ENCODE results near the gene ORC2.
"Not testable (repeated sequence)": the region's sequence is repeated elsewhere in the genome, so short reads cannot be mapped to it uniquely, and the experiment has no call there.

ORC2 gene

GRCh38 chr2:200963124-200963917, at the start of gene ORC2:
Gene ORC2, minus strand, starts transcription at chr2:200963660. Its CDS starts 5,537 bp downstream, at chr2:200958123.
- DNase-seq (ENCODE audit: low spot score): peak; percentile 95

- no peak for DNase-seq (ENCODE audit: low spot score)
These were observed 44.9 kb upstream of the ORC2 start for GRCh38 chr2:201008296-201008829.

- DNase-seq (ENCODE audit: low spot score): peak; percentile 8
These were observed 44.1 kb upstream of the ORC2 start for GRCh38 chr2:201007584-201007998.

- no peak for DNase-seq (ENCODE audit: low spot score)
These were observed 43.2 kb upstream of the ORC2 start for GRCh38 chr2:201006704-201007103.

- DNase-seq (ENCODE audit: low spot score): no peak
These were observed 40.9 kb upstream of the ORC2 start for GRCh38 chr2:201004370-201004769.

GRCh38 chr2:200993097-200993496, 29.6 kb upstream of the ORC2 start:
- no peak for DNase-seq (ENCODE audit: low spot score)

- no peak for DNase-seq (ENCODE audit: low spot score)
These were observed 23.7 kb upstream of the ORC2 start for GRCh38 chr2:200987137-200987536.

GRCh38 chr2:200985799-200986198, 22.3 kb upstream of the ORC2 start:
- DNase-seq (ENCODE audit: low spot score): no peak

GRCh38 chr2:200976710-200977109, 13.2 kb upstream of the ORC2 start:
- no peak for DNase-seq (ENCODE audit: low spot score)

GRCh38 chr2:200975672-200976071, 12.2 kb upstream of the ORC2 start:
- DNase-seq (ENCODE audit: low spot score): no peak

- not testable (repeated sequence) for DNase-seq (ENCODE audit: low spot score)
These were observed 6.6 kb upstream of the ORC2 start for GRCh38 chr2:200970057-200970456.

GRCh38 chr2:200968735-200969134, 5.3 kb upstream of the ORC2 start:
- DNase-seq (ENCODE audit: low spot score): no peak

GRCh38 chr2:200968162-200968561, 4.7 kb upstream of the ORC2 start:
- DNase-seq (ENCODE audit: low spot score): peak; percentile 74

- no peak for DNase-seq (ENCODE audit: low spot score)
These were observed 3.3 kb upstream of the ORC2 start for GRCh38 chr2:200966770-200967169.

- DNase-seq (ENCODE audit: low spot score): peak; percentile 24
These were observed 1.0 kb upstream of the ORC2 start for GRCh38 chr2:200964498-200964897.

GRCh38 chr2:200963918-200964252, 425 bp upstream of the ORC2 start:
- DNase-seq (ENCODE audit: low spot score): not testable (repeated sequence)

- DNase-seq (ENCODE audit: low spot score): no peak
These were observed 693 bp downstream of the ORC2 start for GRCh38 chr2:200962811-200963123.

GRCh38 chr2:200961674-200962073, 1.8 kb downstream of the ORC2 start:
- DNase-seq (ENCODE audit: low spot score): no peak

- DNase-seq (ENCODE audit: low spot score): no peak
These were observed 13.1 kb downstream of the ORC2 start for GRCh38 chr2:200950378-200950777.

- DNase-seq (ENCODE audit: low spot score): no peak
These were observed 18.1 kb downstream of the ORC2 start for GRCh38 chr2:200945395-200945729.

- DNase-seq (ENCODE audit: low spot score): no peak
These were observed 18.7 kb downstream of the ORC2 start for GRCh38 chr2:200944467-200945394.

- no peak for DNase-seq (ENCODE audit: low spot score)
These were observed 19.8 kb downstream of the ORC2 start for GRCh38 chr2:200943527-200944105.

- DNase-seq (ENCODE audit: low spot score): no peak
These were observed 23.6 kb downstream of the ORC2 start for GRCh38 chr2:200939832-200940231.

All from pons (tissue), 1 donor.